ENCODE data around the gene ATP5MC2.
A peak's percentile ranks its signal among the peaks of the same experiment; 100 is the strongest.
"Not testable (repeated sequence)": the region's sequence is repeated elsewhere in the genome, so short reads cannot be mapped to it uniquely, and the experiment has no call there.

The ATP5MC2 gene

GRCh38 chr12:53675701-53676607, at the start of gene ATP5MC2:
Gene ATP5MC2, minus strand, starts transcription at chr12:53676083. Its CDS starts 3,469 bp downstream, at chr12:53672614.
- DNase-seq (ENCODE audit: low read depth, low spot score) = peak; percentile 100

GRCh38 chr12:53722450-53723041, 46.7 kb upstream of the ATP5MC2 start:
- DNase-seq (ENCODE audit: low read depth, low spot score) = no peak

GRCh38 chr12:53720946-53721345, 45.1 kb upstream of the ATP5MC2 start:
- no peak for DNase-seq (ENCODE audit: low read depth, low spot score)

GRCh38 chr12:53719649-53720048, 43.8 kb upstream of the ATP5MC2 start:
- DNase-seq (ENCODE audit: low read depth, low spot score) = peak; percentile 41

- DNase-seq (ENCODE audit: low read depth, low spot score) = not testable (repeated sequence)
Measured at GRCh38 chr12:53718567-53718966, 42.7 kb upstream of the ATP5MC2 start.

- DNase-seq (ENCODE audit: low read depth, low spot score) = no peak
Measured at GRCh38 chr12:53717319-53717718, 41.4 kb upstream of the ATP5MC2 start.

GRCh38 chr12:53714004-53714403, 38.1 kb upstream of the ATP5MC2 start:
- no peak for DNase-seq (ENCODE audit: low read depth, low spot score)

GRCh38 chr12:53713516-53713915, 37.6 kb upstream of the ATP5MC2 start:
- DNase-seq (ENCODE audit: low read depth, low spot score) = no peak

GRCh38 chr12:53712059-53712643, 36.3 kb upstream of the ATP5MC2 start:
- no peak for DNase-seq (ENCODE audit: low read depth, low spot score)

GRCh38 chr12:53710091-53710490, 34.2 kb upstream of the ATP5MC2 start:
- DNase-seq (ENCODE audit: low read depth, low spot score) = no peak

GRCh38 chr12:53709671-53710070, 33.8 kb upstream of the ATP5MC2 start:
- DNase-seq (ENCODE audit: low read depth, low spot score) = no peak

- DNase-seq (ENCODE audit: low read depth, low spot score) = no peak
Measured at GRCh38 chr12:53706080-53706479, 30.2 kb upstream of the ATP5MC2 start.

- DNase-seq (ENCODE audit: low read depth, low spot score) = no peak
Measured at GRCh38 chr12:53703756-53704155, 27.9 kb upstream of the ATP5MC2 start.

GRCh38 chr12:53701518-53702264, 25.8 kb upstream of the ATP5MC2 start:
- peak; percentile 85 for DNase-seq (ENCODE audit: low read depth, low spot score)

- no peak for DNase-seq (ENCODE audit: low read depth, low spot score)
Measured at GRCh38 chr12:53700567-53700966, 24.7 kb upstream of the ATP5MC2 start.

- DNase-seq (ENCODE audit: low read depth, low spot score) = no peak
Measured at GRCh38 chr12:53699678-53700025, 23.8 kb upstream of the ATP5MC2 start.

GRCh38 chr12:53698948-53699677, 23.2 kb upstream of the ATP5MC2 start:
- DNase-seq (ENCODE audit: low read depth, low spot score) = no peak

- no peak for DNase-seq (ENCODE audit: low read depth, low spot score)
Measured at GRCh38 chr12:53696655-53697331, 20.9 kb upstream of the ATP5MC2 start.

GRCh38 chr12:53696285-53696654, 20.4 kb upstream of the ATP5MC2 start:
- DNase-seq (ENCODE audit: low read depth, low spot score) = peak; percentile 89
